Retina (tissue), 1 donor: ENCODE data around the gene USP17L12.
A peak's percentile ranks its signal among the peaks of the same experiment; 100 is the strongest.
"Not testable (repeated sequence)": the region's sequence is repeated elsewhere in the genome, so short reads cannot be mapped to it uniquely, and the experiment has no call there.

Experiments used
- DNase-seq: peaks from one replicate; pipeline ENCODE4 v3.0.0-alpha.2; 2016

Gene USP17L12, protein sequence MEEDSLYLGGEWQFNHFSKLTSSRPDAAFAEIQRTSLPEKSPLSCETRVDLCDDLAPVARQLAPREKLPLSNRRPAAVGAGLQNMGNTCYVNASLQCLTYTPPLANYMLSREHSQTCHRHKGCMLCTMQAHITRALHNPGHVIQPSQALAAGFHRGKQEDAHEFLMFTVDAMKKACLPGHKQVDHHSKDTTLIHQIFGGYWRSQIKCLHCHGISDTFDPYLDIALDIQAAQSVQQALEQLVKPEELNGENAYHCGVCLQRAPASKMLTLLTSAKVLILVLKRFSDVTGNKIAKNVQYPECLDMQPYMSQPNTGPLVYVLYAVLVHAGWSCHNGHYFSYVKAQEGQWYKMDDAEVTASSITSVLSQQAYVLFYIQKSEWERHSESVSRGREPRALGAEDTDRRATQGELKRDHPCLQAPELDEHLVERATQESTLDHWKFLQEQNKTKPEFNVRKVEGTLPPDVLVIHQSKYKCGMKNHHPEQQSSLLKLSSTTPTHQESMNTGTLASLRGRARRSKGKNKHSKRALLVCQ

DNA sequence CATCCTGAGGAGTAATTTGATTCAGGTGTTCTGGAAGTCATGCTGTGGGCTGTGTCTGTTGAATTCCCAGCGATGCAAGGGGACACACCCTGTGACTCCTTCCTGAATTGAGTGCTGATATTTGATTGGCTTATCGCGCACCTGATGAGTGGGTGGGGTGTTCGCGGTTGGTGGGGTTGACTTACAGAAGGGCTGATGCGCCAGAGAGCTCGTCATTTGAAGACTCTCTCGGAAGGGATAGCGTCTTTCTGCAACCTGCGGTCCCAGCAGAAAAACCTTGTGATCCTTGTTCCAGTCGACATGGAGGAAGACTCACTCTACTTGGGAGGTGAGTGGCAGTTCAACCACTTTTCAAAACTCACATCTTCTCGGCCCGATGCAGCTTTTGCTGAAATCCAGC is at the start of gene USP17L12:
USP17L12 (plus strand) TSS at position 301 of the 400 bp plus-strand sequence; CDS start at position 301, 0 bp downstream.
- DNase-seq = not testable (repeated sequence)

DNA sequence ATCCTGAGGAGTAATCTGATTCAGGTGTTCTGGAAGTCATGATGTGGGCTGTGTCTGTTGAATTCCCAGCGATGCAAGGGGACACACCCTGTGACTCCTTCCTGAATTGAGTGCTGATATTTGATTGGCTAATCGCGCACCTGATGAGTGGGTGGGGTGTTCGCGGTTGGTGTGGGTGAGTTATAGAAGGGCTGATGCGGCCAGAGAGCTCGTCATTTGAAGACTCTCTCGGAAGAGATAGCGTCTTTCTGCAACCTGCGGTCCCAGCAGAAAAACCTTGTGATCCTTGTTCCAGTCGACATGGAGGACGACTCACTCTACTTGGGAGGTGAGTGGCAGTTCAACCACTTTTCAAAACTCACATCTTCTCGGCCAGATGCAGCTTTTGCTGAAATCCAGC is 9.6 kb upstream of the USP17L12 start, which contains the start of gene USP17L10:
USP17L10 (plus strand) TSS at position 301 of the 400 bp plus-strand sequence; CDS start at position 301, 0 bp downstream.
- not testable (repeated sequence) for DNase-seq

DNA sequence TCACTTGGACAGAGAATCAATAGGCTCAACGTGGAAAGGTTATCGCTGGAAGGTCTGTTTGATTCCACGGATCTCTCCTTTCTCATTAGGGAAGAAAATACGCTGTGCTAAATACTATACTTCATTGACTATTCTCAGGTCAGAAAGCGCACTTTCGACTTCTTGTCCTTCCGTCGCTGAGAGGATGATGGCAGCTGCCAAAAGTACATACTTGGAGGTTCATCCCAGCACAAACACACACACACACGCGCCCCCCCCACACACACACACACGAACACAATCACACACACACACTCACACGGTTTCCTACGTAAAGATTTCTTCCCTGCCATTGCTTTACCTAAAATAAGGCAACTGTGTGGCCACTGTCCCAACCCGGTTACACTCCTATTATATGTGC is 5.3 kb upstream of the USP17L12 start:
- not testable (repeated sequence) for DNase-seq

DNA sequence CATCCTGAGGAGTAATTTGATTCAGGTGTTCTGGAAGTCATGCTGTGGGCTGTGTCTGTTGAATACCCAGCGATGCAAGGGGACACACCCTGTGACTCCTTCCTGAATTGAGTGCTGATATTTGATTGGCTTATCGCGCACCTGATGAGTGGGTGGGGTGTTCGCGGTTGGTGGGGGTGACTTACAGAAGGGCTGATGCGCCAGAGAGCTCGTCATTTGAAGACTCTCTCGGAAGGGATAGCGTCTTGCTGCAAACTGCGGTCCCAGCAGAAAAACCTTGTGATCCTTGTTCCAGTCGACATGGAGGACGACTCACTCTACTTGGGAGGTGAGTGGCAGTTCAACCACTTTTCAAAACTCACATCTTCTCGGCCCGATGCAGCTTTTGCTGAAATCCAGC is 4.8 kb upstream of the USP17L12 start, which contains the start of gene USP17L11:
USP17L11 (plus strand) TSS at position 301 of the 400 bp plus-strand sequence; CDS start at position 301, 0 bp downstream.
- DNase-seq = not testable (repeated sequence)

DNA sequence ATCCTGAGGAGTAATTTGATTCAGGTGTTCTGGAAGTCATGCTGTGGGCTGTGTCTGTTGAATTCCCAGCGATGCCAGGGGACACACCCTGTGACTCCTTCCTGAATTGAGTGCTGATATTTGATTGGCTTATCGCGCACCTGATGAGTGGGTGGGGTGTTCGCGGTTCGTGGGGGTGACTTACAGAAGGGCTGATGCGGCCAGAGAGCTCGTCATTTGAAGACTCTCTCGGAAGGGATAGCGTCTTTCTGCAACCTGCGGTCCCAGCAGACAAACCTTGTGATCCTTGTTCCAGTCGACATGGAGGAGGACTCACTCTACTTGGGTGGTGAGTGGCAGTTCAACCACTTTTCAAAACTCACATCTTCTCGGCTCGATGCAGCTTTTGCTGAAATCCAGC is 4.6 kb downstream of the USP17L12 start, which contains the start of gene USP17L13:
USP17L13 (plus strand) TSS at position 301 of the 400 bp plus-strand sequence; CDS start at position 301, 0 bp downstream.
- not testable (repeated sequence) for DNase-seq

DNA sequence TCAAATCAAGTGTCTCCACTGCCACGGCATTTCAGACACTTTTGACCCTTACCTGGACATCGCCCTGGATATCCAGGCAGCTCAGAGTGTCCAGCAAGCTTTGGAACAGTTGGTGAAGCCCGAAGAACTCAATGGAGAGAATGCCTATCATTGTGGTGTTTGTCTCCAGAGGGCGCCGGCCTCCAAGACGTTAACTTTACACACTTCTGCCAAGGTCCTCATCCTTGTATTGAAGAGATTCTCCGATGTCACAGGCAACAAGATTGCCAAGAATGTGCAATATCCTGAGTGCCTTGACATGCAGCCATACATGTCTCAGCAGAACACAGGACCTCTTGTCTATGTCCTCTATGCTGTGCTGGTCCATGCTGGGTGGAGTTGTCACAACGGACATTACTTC is 10.3 kb downstream of the USP17L12 start:
- DNase-seq = not testable (repeated sequence)

DNA sequence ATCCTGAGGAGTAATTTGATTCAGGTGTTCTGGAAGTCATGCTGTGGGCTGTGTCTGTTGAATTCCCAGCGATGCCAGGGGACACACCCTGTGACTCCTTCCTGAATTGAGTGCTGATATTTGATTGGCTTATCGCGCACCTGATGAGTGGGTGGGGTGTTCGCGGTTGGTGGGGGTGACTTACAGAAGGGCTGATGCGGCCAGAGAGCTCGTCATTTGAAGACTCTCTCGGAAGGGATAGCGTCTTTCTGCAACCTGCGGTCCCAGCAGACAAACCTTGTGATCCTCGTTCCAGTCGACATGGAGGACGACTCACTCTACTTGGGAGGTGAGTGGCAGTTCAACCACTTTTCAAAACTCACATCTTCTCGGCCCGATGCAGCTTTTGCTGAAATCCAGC is 14.1 kb downstream of the USP17L12 start, which contains the start of gene USP17L15:
USP17L15 (plus strand) TSS at position 301 of the 400 bp plus-strand sequence; CDS start at position 301, 0 bp downstream.
- not testable (repeated sequence) for DNase-seq

DNA sequence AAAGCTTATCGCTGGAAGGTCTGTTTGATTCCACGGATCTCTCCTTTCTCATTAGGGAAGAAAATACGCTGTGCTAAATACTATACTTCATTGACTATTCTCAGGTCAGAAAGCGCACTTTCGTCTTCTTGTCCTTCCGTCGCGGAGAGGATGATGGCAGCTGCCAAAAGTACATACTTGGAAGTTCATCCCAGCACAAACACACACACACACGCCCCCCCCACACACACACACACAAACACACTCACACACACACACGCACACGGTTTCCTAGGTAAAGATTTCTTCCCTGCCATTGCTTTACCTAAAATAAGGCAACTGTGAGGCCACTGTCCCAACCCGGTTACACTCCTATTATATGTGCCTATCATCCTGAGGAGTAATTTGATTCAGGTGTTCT is 18.5 kb downstream of the USP17L12 start:
- DNase-seq = not testable (repeated sequence)

DNA sequence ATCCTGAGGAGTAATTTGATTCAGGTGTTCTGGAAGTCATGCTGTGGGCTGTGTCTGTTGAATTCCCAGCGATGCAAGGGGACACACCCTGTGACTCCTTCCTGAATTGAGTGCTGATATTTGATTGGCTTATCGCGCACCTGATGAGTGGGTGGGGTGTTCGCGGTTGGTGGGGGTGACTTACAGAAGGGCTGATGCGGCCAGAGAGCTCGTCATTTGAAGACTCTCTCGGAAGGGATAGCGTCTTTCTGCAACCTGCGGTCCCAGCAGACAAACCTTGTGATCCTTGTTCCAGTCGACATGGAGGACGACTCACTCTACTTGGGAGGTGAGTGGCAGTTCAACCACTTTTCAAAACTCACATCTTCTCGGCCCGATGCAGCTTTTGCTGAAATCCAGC is 23.6 kb downstream of the USP17L12 start, which contains the start of gene USP17L17:
USP17L17 (plus strand) TSS at position 301 of the 400 bp plus-strand sequence; CDS start at position 301, 0 bp downstream.
- DNase-seq = not testable (repeated sequence)

DNA sequence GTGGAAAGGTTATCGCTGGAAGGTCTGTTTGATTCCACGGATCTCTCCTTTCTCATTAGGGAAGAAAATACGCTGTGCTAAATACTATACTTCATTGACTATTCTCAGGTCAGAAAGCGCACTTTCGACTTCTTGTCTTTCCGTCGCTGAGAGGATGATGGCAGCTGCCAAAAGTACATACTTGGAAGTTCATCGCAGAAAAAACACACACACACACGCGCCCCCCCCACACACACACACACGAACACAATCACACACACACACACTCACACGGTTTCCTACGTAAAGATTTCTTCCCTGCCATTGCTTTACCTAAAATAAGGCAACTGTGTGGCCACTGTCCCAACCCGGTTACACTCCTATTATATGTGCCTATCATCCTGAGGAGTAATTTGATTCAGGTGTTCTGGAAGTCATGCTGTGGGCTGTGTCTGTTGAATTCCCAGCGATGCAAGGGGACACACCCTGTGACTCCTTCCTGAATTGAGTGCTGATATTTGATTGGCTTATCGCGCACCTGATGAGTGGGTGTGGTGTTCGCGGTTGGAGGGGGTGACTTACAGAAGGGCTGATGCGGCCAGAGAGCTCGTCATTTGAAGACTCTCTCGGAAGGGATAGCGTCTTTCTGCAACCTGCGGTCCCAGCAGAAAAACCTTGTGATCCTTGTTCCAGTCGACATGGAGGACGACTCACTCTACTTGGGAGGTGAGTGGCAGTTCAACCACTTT is 28.2 kb downstream of the USP17L12 start, which contains the start of gene USP17L18:
USP17L18 (plus strand) TSS at position 678 of the 728 bp plus-strand sequence; CDS start at position 678, 0 bp downstream.
- peak; percentile 0 for DNase-seq

DNA sequence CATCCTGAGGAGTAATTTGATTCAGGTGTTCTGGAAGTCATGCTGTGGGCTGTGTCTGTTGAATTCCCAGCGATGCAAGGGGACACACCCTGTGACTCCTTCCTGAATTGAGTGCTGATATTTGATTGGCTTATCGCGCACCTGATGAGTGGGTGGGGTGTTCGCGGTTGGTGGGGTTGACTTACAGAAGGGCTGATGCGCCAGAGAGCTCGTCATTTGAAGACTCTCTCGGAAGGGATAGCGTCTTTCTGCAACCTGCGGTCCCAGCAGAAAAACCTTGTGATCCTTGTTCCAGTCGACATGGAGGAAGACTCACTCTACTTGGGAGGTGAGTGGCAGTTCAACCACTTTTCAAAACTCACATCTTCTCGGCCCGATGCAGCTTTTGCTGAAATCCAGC is 33.1 kb downstream of the USP17L12 start, which contains the start of gene USP17L19:
USP17L19 (plus strand) TSS at position 301 of the 400 bp plus-strand sequence; CDS start at position 301, 0 bp downstream.
- DNase-seq = not testable (repeated sequence)

DNA sequence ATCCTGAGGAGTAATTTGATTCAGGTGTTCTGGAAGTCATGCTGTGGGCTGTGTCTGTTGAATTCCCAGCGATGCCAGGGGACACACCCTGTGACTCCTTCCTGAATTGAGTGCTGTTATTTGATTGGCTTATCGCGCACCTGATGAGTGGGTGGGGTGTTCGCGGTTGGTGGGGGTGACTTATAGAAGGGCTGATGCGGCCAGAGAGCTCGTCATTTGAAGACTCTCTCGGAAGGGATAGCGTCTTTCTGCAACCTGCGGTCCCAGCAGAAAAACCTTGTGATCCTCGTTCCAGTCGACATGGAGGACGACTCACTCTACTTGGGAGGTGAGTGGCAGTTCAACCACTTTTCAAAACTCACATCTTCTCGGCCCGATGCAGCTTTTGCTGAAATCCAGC is 37.9 kb downstream of the USP17L12 start, which contains the start of gene USP17L20:
USP17L20 (plus strand) TSS at position 301 of the 400 bp plus-strand sequence; CDS start at position 301, 0 bp downstream.
- DNase-seq = not testable (repeated sequence)

DNA sequence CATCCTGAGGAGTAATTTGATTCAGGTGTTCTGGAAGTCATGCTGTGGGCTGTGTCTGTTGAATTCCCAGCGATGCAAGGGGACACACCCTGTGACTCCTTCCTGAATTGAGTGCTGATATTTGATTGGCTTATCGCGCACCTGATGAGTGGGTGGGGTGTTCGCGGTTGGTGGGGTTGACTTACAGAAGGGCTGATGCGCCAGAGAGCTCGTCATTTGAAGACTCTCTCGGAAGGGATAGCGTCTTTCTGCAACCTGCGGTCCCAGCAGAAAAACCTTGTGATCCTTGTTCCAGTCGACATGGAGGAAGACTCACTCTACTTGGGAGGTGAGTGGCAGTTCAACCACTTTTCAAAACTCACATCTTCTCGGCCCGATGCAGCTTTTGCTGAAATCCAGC is 42.6 kb downstream of the USP17L12 start, which contains the start of gene USP17L21:
USP17L21 (plus strand) TSS at position 301 of the 400 bp plus-strand sequence; CDS start at position 301, 0 bp downstream.
- not testable (repeated sequence) for DNase-seq

DNA sequence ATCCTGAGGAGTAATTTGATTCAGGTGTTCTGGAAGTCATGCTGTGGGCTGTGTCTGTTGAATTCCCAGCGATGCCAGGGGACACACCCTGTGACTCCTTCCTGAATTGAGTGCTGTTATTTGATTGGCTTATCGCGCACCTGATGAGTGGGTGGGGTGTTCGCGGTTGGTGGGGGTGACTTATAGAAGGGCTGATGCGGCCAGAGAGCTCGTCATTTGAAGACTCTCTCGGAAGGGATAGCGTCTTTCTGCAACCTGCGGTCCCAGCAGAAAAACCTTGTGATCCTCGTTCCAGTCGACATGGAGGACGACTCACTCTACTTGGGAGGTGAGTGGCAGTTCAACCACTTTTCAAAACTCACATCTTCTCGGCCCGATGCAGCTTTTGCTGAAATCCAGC is 47.4 kb downstream of the USP17L12 start, which contains the start of gene USP17L22:
USP17L22 (plus strand) TSS at position 301 of the 400 bp plus-strand sequence; CDS start at position 301, 0 bp downstream.
- DNase-seq = not testable (repeated sequence)
